Peyer's patch (tissue), 4 donors: ENCODE data around the gene INSM2.

ENCODE experiments used
- CTCF ChIP-seq, 6 experiments: fragments of 450-650 bp in 4 of 6; fragments of 200-600 bp in 2 of 6; sonication (generic) in 1 of 6; IDR thresholded peaks; one replicate each; pipeline ENCODE4 v1.5.1; 2017 to 2019; ENCODE audit warnings: antibody characterized with exemption in 6 of 6, mild to moderate bottlenecking in 3 of 6, moderate library complexity in 1 of 6
- POLR2A ChIP-seq, 2 donors: fragments of 450-650 bp; IDR thresholded peaks; one replicate each; pipeline ENCODE4 v1.5.1; 2017; ENCODE audit warnings: antibody characterized with exemption in 2 of 2, mild to moderate bottlenecking in 2 of 2, moderate library complexity in 2 of 2

DNA sequence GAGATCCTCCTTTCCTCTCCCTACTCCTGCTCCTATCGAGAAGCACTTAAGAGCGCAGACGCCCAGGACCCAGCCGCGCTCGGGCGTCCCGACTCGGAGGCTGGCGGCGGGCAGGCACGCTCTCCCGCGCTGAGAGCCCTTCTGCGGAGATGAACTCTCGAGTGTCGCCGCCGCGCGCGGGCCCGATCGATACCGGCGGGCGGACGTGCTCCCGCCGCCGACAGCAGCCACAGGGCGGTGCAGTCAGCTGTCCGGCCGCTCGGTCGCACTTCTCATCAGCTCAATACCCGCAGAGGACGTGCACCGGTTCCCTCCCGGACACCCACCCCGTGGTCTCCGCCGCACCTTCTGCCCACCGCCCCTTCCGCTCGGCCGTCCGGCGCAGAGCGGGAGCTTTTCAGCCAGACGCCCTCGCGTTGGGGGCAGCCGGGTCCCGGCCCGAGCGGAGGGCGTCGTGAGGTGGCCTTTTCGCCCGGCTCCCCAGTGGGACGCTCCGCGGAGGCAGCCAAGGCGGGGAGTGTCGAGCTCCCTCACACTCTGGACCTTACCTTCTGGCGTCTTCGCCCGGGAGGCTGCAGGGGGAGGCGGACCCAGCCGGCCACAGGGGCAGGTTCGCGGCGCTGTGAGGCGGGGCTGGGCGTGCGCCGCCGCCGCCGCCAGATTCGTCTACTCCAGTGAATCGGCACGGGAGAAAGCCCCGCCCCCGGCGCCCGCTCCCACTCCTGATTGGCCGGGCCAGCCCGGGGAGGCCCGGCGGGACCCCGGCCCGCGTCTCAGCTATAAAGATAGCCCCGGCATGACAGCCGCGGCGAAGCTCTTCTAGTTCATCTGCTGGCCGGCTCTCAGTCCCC, at the start of gene INSM2:
- TF ChIP-seq CTCF (IDR thresholded peaks at IDR 0.05) (no peak), POLR2A (IDR thresholded peaks at IDR 0.05) (no peak)
